OCI-LY7 (cell line): ENCODE data around the gene NOMO2.
"Not testable (repeated sequence)": the region's sequence is repeated elsewhere in the genome, so short reads cannot be mapped to it uniquely, and the experiment has no call there.

Experiments
- CTCF ChIP-seq: fragments of 200-600 bp; sonication (generic); conservative IDR thresholded peaks from 2 replicates; pipeline ENCODE4 v1.5.1; 2014; ENCODE audit warnings: mild to moderate bottlenecking, antibody characterized with exemption, low read length, moderate library complexity, mixed read lengths
- EZH2phosphoT487 ChIP-seq: fragments of 200-600 bp; sonication (generic); IDR thresholded peaks from 2 replicates; pipeline ENCODE4 v1.6.1; 2018; ENCODE audit warnings: low read depth, borderline replicate concordance, mild to moderate bottlenecking, mixed run types, antibody characterized with exemption, low read length, moderate library complexity, mixed read lengths

GRCh38 chr16:18591441-18591840, 29.5 kb upstream of the NOMO2 start:
- TF ChIP-seq CTCF, EZH2phosphoT487: not testable (repeated sequence)
